Common myeloid progenitor, CD34-positive (primary cell): ENCODE measurements around the gene TACC2.

ENCODE experiments used
- CTCF ChIA-PET: fragments of 350-600 bp; sonication (Branson Sonifier 250); formaldehyde crosslinking; loops from one replicate; lab custom pipeline; 2021; ENCODE audit warnings: antibody characterized with exemption; lab: Charles Lee
- POLR2A ChIA-PET: fragments of 350-600 bp; sonication (Branson Sonifier 250); formaldehyde crosslinking; loops from one replicate; lab custom pipeline; 2021; ENCODE audit warnings: antibody characterized with exemption; lab: Charles Lee
- DNase-seq, 3 donors: peaks; one replicate each; pipeline versions ENCODE4 v3.0.0 to v3.0.0-alpha.2; 2013
- H3K27ac ChIP-seq, 2 experiments: 1 replicate in 1 of 2; 2 replicates in 1 of 2; pipeline ENCODE4 v1.7.0; 2013; ENCODE audit warnings: inconsistent platforms in 2 of 2, low read length in 2 of 2, mild to moderate bottlenecking in 2 of 2, low read depth in 1 of 2, moderate library complexity in 1 of 2; ENCODE audit not compliant: severe bottlenecking in 2 of 2, insufficient read depth in 1 of 2, poor library complexity in 1 of 2
- H3K27me3 ChIP-seq, 5 experiments: replicated peaks in 2 of 5; 1 replicate in 3 of 5; 2 replicates in 2 of 5; pipeline versions ENCODE4 v1.6.1 to v1.7.0; 2013; ENCODE audit warnings: low read length in 4 of 5, mild to moderate bottlenecking in 2 of 5, moderate library complexity in 2 of 5, inconsistent platforms in 1 of 5; ENCODE audit not compliant: insufficient read depth in 5 of 5, control insufficient read depth in 4 of 5
- H3K36me3 ChIP-seq, 4 experiments: 1 replicate in 2 of 4; 2 replicates in 2 of 4; pipeline versions ENCODE4 v1.6.1 to v1.7.0; 2013; ENCODE audit warnings: low read length in 3 of 4, control low read depth in 1 of 4, mild to moderate bottlenecking in 1 of 4; ENCODE audit not compliant: control insufficient read depth in 4 of 4, insufficient read depth in 4 of 4
- H3K4me1 ChIP-seq, 4 experiments: 1 replicate in 3 of 4; 2 replicates in 1 of 4; pipeline versions ENCODE4 v1.6.1 to v1.7.1; 2013; ENCODE audit warnings: low read length in 3 of 4, mild to moderate bottlenecking in 3 of 4, control low read depth in 1 of 4, inconsistent platforms in 1 of 4, moderate library complexity in 1 of 4; ENCODE audit not compliant: control insufficient read depth in 4 of 4, insufficient read depth in 4 of 4; ENCODE audit errors: control extremely low read depth in 1 of 4
- H3K4me3 ChIP-seq, 7 experiments: 1 replicate in 4 of 7; 2 replicates in 3 of 7; pipeline versions ENCODE4 v1.5.1 to v1.7.0; 2013; ENCODE audit warnings: mild to moderate bottlenecking in 7 of 7, low read length in 6 of 7, moderate library complexity in 6 of 7, inconsistent platforms in 2 of 7, low read depth in 2 of 7, control low read depth in 1 of 7; ENCODE audit not compliant: insufficient read depth in 4 of 7, control insufficient read depth in 1 of 7; ENCODE audit errors: extremely low read depth in 1 of 7
- H3K9me3 ChIP-seq, 5 experiments: 1 replicate in 4 of 5; 2 replicates in 1 of 5; pipeline versions ENCODE4 v1.6.1 to v1.7.1; 2013; ENCODE audit warnings: low read length in 4 of 5, mild to moderate bottlenecking in 2 of 5, inconsistent platforms in 1 of 5, low read depth in 1 of 5, moderate library complexity in 1 of 5; ENCODE audit not compliant: control insufficient read depth in 4 of 5, insufficient read depth in 2 of 5; ENCODE audit errors: control extremely low read depth in 1 of 5
- WGBS: methylation state at CpG from one replicate; pipeline ENCODE4 v1.1.5; 2013; ENCODE audit not compliant: insufficient coverage; 5-methylcytosine and 5-hydroxymethylcytosine counted together

Gene TACC2

DNA sequence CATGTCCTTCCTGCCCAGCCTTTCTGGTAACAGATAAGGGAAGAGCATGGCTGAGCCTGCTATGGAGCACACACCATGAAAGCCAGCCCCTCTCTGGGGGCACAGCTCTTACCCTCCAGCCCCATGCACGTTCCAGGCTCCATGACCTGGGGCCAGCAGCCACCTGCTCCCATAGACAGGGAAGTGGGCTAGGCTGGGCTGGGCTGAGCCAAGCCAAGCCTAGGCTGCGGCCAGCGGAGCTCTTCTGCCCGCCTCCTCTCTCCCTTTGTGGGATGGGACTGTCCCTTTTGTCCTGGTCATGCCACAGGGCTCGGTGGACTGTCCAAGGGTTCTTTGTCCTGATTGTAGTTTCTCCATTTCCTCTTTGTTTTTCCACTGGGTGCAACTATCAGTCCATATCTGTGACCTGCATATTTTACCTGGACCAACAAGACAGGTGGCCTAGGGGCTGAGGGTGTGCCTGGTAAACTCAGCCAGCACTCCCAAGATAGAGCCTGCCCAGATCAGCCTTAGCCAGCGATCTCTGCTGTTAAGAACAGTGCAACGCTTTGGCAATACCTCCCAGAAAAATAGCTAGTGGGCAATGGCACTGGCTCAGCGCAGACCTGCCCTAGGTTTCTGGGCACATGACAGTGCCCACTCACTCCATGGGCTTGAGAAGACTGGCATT, 184.9 kb downstream of the TACC2 start:
- H3K27ac ChIP-seq: no peak overlapping the region
- 88% methylated on average over 8 of the region's 8 CpGs for WGBS
- peaks cover 0 to 71% (median 6%) of the 10 kb centered on the region in 5 experiments for H3K27me3 ChIP-seq
- no peaks in the 10 kb centered on the region for H3K36me3 ChIP-seq
- no peak overlapping the region for H3K4me3 ChIP-seq
- ChIA-PET POLR2A (no interaction called here), CTCF (no interaction called here)
- DNase-seq: no peak
- H3K4me1 ChIP-seq: no peaks in the 10 kb centered on the region
- no peaks in the 10 kb centered on the region for H3K9me3 ChIP-seq

DNA sequence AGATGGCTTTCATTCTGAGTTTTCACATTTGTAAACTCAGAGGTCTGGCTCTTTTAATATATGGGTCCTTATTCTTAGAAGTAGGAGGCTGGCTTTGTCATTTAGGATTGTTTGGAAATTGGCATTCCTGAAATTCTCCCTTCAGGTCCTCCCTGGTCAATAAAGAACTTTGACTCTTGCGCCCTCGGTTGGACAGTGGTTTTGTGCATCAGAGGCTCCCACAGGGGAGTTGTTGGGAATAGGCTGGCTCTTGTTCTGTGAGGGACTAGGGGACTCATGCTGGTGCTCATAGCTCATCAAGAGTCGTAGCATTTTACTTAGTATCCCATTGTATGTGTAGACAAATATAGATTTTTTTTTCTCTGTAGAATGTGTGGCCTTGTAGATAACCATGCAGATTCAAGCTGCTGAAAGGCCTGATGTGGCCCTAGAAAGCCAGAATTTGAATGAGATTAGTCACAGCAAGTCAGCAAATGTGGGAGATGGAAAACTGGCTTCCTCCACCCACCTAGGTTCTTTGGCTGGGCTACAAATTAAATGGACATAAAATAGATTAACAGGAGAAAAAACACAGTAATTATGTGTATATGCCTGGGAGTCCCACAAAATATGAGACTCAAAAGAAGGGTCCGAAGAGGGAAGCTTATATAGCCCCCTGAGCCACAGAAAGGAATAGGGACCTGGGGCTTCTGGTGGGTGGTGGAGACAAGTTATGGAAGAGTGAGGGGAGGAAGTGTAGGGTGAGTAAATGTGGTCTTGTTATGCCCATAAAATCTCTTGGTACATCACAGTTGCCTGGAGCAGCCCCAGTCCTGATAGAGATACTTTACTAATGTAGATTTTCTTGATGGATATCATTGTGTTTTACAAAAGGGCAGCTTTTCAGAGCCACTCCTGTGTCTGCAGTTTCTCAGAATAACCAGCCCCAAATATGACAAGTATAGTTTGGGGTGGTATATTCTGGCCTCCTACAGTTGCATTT, 187.6 kb downstream of the TACC2 start:
- Histone ChIP-seq H3K4me3 (no peak overlapping the region), H3K27ac (no peak overlapping the region), H3K4me1 (no peaks in the 10 kb centered on the region), H3K36me3 (no peaks in the 10 kb centered on the region), H3K9me3 (no peaks in the 10 kb centered on the region), H3K27me3 (peaks cover 0 to 57% (median 5%) of the 10 kb centered on the region in 5 experiments)
- DNase-seq: no peak
- 100% methylated on average over 1 of the region's 4 CpGs for WGBS
- ChIA-PET CTCF (no interaction called here), POLR2A (no interaction called here)

DNA sequence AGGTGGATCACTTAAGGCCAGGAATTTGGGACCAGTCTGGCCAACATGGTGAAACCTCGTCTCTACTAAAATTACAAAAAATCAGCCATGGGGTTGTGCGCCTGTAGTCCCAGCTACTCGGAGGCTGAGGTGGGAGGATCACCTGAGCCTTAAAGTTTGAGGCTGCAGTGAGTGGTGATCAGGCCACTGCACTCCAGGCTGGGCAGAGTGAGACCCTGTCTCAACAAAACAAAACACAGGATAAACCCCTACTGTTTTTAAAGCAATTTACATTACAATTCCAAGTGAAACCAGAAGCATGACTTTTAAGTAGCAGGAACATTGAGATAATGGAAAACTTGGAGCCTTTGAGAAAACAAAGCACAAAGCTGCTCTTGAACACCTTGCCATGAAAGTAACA, 189.7 kb downstream of the TACC2 start:
- Histone ChIP-seq H3K27ac (no peak overlapping the region), H3K27me3 (peaks cover 0 to 55% (median 5%) of the 10 kb centered on the region in 5 experiments), H3K4me3 (no peak overlapping the region), H3K9me3 (no peaks in the 10 kb centered on the region), H3K36me3 (no peaks in the 10 kb centered on the region), H3K4me1 (no peaks in the 10 kb centered on the region)
- 83% methylated on average over 1 of the region's 3 CpGs for WGBS
- DNase-seq: no peak
- ChIA-PET POLR2A (no interaction called here), CTCF (no interaction called here)

DNA sequence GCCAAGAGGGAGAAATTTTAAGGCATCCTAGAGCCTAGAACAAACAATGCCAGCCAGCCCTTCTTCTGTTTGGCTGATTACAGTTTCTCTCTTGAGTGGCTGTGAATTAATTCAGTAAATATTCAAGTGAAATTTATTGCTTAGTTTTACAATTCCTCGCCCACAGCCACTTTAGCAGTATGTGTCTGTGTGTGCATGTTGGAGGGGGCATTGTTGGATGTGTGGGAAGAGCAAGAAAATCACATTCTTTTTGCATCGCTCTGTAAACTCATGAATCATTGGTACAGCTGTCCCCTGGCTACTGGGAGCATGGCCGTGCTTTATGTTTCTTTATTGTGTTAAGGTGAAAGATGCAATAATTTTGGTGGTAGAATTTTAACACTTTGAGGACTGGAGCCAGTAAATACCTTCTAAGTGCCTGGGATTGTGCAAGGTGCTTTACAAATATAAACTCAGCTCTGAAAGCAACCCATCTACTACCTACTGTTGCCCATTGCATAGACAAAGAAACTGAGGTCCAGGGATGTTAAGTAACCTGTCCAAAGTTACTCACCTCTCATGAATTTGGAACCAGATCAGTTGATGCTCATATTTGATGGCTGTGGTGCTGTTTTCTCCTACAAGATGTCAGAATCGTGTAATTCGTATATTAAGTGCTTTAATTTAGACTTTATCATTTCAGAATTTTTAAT, 192.2 kb downstream of the TACC2 start:
- no peaks in the 10 kb centered on the region for H3K9me3 ChIP-seq
- 69% methylated on average over 2 of the region's 5 CpGs for WGBS
- POLR2A ChIA-PET: no interaction called here
- no peak overlapping the region for H3K27ac ChIP-seq
- H3K36me3 ChIP-seq: no peaks in the 10 kb centered on the region
- no peaks in the 10 kb centered on the region for H3K4me1 ChIP-seq
- H3K4me3 ChIP-seq: no peak overlapping the region
- no peak for DNase-seq
- peaks cover 0 to 43% (median 3%) of the 10 kb centered on the region in 5 experiments for H3K27me3 ChIP-seq
- CTCF ChIA-PET: no interaction called here

DNA sequence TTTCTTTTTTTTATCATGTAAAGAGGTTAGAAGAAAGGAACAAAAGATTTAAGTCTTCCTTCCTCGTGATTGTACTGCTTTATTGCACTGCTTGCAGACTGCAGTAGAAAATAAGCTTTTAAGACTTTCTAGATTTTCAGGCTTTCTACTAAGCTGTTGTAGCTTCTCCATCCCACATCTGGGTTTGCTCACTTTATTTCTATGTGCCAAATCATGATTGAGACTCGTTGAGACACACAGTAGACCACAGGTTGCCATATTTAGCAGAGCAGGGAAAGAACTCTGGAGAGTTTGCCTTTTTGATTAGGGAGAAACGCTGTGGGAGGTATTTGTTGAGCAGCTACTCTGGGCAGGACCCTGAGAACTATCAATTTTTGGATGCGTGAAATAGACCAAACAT, 192.9 kb downstream of the TACC2 start:
- no peak for DNase-seq
- Histone ChIP-seq H3K27me3 (peaks cover 0 to 37% (median 2%) of the 10 kb centered on the region in 5 experiments), H3K36me3 (no peaks in the 10 kb centered on the region), H3K4me3 (no peak overlapping the region), H3K4me1 (no peaks in the 10 kb centered on the region), H3K9me3 (no peaks in the 10 kb centered on the region), H3K27ac (no peak overlapping the region)
- CTCF ChIA-PET: no interaction called here
- POLR2A ChIA-PET: no interaction called here
- 53% methylated on average over 3 of the region's 4 CpGs for WGBS

DNA sequence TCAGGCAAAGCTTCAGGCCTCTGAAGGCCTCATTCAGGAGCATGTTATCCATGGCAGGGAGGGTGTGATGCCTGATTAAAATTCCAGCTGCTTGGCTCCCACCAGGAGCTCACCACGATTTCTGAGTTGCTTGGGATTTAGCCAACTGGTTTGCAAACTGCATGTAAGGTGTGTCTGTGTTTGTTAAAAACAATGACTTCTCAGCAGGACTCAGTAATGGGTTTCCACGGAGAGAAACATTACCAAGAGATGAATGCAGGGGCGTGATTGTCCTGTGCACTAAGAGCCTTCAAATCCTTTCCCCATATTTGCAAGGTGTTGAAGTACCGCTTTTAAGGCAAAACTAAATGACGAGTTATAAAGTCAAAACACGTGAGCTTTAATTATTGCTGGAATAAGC, 193.3 kb downstream of the TACC2 start:
- Histone ChIP-seq H3K4me1 (no peaks in the 10 kb centered on the region), H3K27me3 (peaks cover 0 to 36% (median 0%) of the 10 kb centered on the region in 5 experiments), H3K36me3 (no peaks in the 10 kb centered on the region), H3K9me3 (no peaks in the 10 kb centered on the region), H3K4me3 (no peak overlapping the region), H3K27ac (no peak overlapping the region)
- POLR2A ChIA-PET: no interaction called here
- WGBS: 75% methylated on average over 4 of the region's 6 CpGs
- DNase-seq: no peak
- CTCF ChIA-PET: no interaction called here
